ENCODE data around the gene TECPR2.

GRCh38 chr14:102371361-102371760, 8.6 kb downstream of the TECPR2 start:
- TF ChIP-seq ZNF570 (CRISPR knock-in tag; IDR thresholded peaks at IDR 0.05; ENCODE audit: borderline replicate concordance) (no peak), SATB2 (CRISPR knock-in tag; IDR thresholded peaks at IDR 0.05) (no peak), NFIC (IDR thresholded peaks at IDR 0.05; ENCODE audit: low read length) (no peak), ATM (IDR thresholded peaks at IDR 0.05; ENCODE audit: borderline replicate concordance) (no peak), SETDB1 (CRISPR knock-in tag; IDR thresholded peaks at IDR 0.05; ENCODE audit: borderline replicate concordance) (no peak), CTCF (CRISPR knock-in tag; IDR thresholded peaks at IDR 0.05) (no peak), POLR2AphosphoS5 (IDR thresholded peaks at IDR 0.05; ENCODE audit: low read depth, low read length) (no peak)
